Measurements from ENCODE around the gene NCDN. TPM values are rescaled to one million over a fixed set of nuclear protein-coding genes. Genes with fewer than 3 reads are reported as not detected.
A peak's percentile ranks its signal among the peaks of the same experiment; 100 is the strongest.

The NCDN gene
- total RNA-seq, 1 experiment from 2014 or later: 39.2 TPM

- TF ChIP-seq, protein P1, sequence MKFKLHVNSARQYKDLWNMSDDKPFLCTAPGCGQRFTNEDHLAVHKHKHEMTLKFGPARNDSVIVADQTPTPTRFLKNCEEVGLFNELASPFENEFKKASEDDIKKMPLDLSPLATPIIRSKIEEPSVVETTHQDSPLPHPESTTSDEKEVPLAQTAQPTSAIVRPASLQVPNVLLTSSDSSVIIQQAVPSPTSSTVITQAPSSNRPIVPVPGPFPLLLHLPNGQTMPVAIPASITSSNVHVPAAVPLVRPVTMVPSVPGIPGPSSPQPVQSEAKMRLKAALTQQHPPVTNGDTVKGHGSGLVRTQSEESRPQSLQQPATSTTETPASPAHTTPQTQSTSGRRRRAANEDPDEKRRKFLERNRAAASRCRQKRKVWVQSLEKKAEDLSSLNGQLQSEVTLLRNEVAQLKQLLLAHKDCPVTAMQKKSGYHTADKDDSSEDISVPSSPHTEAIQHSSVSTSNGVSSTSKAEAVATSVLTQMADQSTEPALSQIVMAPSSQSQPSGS (CRISPR knock-in tag; IDR thresholded peaks at IDR 0.05; ENCODE audit: borderline replicate concordance, low read depth): no peak
- TF ChIP-seq SMAD4 (CRISPR knock-in tag; IDR thresholded peaks at IDR 0.05) (no peak), CBFB (CRISPR knock-in tag; IDR thresholded peaks at IDR 0.05; ENCODE audit: low read depth) (no peak), RELA (CRISPR knock-in tag; IDR thresholded peaks at IDR 0.05; ENCODE audit: borderline replicate concordance) (0 out of 2 replicates have a peak, but pooled peaks have one; percentile 2), JUN (CRISPR knock-in tag; IDR thresholded peaks at IDR 0.05) (no peak)
- peaks cover 30% of the 10 kb centered on the region for H3K36me3 Mint-ChIP-seq
- POLR2A ChIA-PET: no interaction called here
- H3K27me3 Mint-ChIP-seq (ENCODE audit: low read depth): peaks cover 20% of the 10 kb centered on the region
- H3K4me1 Mint-ChIP-seq: peaks cover 6% of the 10 kb centered on the region
- DNase-seq (ENCODE audit: low spot score) (no peak), ATAC-seq (no peak)
- H3K9me3 Mint-ChIP-seq: no peaks in the 10 kb centered on the region
- CTCF ChIA-PET: interaction anchor here (0.9 to 2.3 kb wide), 7 partner anchors 80 to 152 kb away, joined by 3 to 52 read pairs (median 12); partner anchors contain the start of gene C1orf216
- H3K27ac Mint-ChIP-seq: no peak overlapping the region
- H3K4me3 Mint-ChIP-seq: no peak overlapping the region
These were observed 8.1 kb downstream of the NCDN start for GRCh38 chr1:35565742-35566133.

- Mint-ChIP-seq H3K36me3 (peaks cover 13% of the 10 kb centered on the region), H3K4me1 (peaks cover 11% of the 10 kb centered on the region), H3K4me3 (no peak overlapping the region), H3K27ac (no peak overlapping the region; the same call in 1 of the 2 replicates), H3K27me3 (ENCODE audit: low read depth) (peaks cover 43% of the 10 kb centered on the region), H3K9me3 (no peaks in the 10 kb centered on the region)
- DNase-seq (ENCODE audit: low spot score): no peak
- TF ChIP-seq SMAD4 (CRISPR knock-in tag; IDR thresholded peaks at IDR 0.05): no peak
- no peak for TF ChIP-seq FOXK1 (CRISPR knock-in tag; IDR thresholded peaks at IDR 0.05)
- no peak for TF ChIP-seq ZNF317 (CRISPR knock-in tag; IDR thresholded peaks at IDR 0.05; ENCODE audit: borderline replicate concordance, low read depth)
- TF ChIP-seq ZNF671 (CRISPR knock-in tag; IDR thresholded peaks at IDR 0.05): no peak
- no peak for TF ChIP-seq SP1 (CRISPR knock-in tag; conservative IDR thresholded peaks at IDR 0.05)
- TF ChIP-seq FOXP4 (CRISPR knock-in tag; IDR thresholded peaks at IDR 0.05): no peak
- TF ChIP-seq NR3C1 (CRISPR knock-in tag; conservative IDR thresholded peaks at IDR 0.05; ENCODE audit: low read depth): no peak
- no peak for TF ChIP-seq IRF2 (CRISPR knock-in tag; IDR thresholded peaks at IDR 0.05; ENCODE audit: borderline replicate concordance, low read depth)
- no peak for TF ChIP-seq TEAD4 (CRISPR knock-in tag; IDR thresholded peaks at IDR 0.05)
- TF ChIP-seq, protein P2, sequence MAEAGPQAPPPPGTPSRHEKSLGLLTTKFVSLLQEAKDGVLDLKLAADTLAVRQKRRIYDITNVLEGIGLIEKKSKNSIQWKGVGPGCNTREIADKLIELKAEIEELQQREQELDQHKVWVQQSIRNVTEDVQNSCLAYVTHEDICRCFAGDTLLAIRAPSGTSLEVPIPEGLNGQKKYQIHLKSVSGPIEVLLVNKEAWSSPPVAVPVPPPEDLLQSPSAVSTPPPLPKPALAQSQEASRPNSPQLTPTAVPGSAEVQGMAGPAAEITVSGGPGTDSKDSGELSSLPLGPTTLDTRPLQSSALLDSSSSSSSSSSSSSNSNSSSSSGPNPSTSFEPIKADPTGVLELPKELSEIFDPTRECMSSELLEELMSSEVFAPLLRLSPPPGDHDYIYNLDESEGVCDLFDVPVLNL (CRISPR knock-in tag; IDR thresholded peaks at IDR 0.05; ENCODE audit: borderline replicate concordance, low read depth): no peak
- no peak for TF ChIP-seq ZNF281 (CRISPR knock-in tag; IDR thresholded peaks at IDR 0.05)
- TF ChIP-seq HMGA2 (CRISPR knock-in tag; IDR thresholded peaks at IDR 0.05): no peak
- no peak for TF ChIP-seq GTF2I (CRISPR knock-in tag; conservative IDR thresholded peaks at IDR 0.05)
- ChIA-PET POLR2A (interaction anchor here (0.5 to 0.8 kb wide), 2 partner anchors 20 to 27 kb away, joined by 3 read pairs; no protein-coding TSS in a partner anchor), CTCF (interaction anchor here (0.7 to 3.4 kb wide), 19 partner anchors 9 to 715 kb away, joined by 3 to 80 read pairs (median 6); partner anchors contain the start of genes C1orf216, KIAA0319L and NCDN)
- no peak for ATAC-seq
These were observed 10.5 kb downstream of the NCDN start for GRCh38 chr1:35567947-35568558.

Measured in WTC11 (cell line).